Sigmoid colon (tissue), 7 donors: ENCODE measurements around the gene INVS. TPM values are rescaled to one million over a fixed set of nuclear protein-coding genes. Genes with fewer than 3 reads are reported as not detected.
"Not testable (repeated sequence)": the region's sequence is repeated elsewhere in the genome, so short reads cannot be mapped to it uniquely, and the experiment has no call there.

Source experiments
- DNase-seq: peaks from one replicate; pipeline ENCODE4 v3.0.0-alpha.2; 2019
- H3K27ac ChIP-seq, 4 donors: fragments of 200-600 bp; sonication (generic); one replicate each; pipeline ENCODE4 v1.5.1; 2016 to 2019; ENCODE audit warnings: mild to moderate bottlenecking in 1 of 4
- H3K27me3 ChIP-seq, 3 donors: fragments of 200-600 bp; sonication (generic); one replicate each; pipeline ENCODE4 v1.5.1; 2019; ENCODE audit warnings: mild to moderate bottlenecking in 1 of 3
- H3K36me3 ChIP-seq, 4 donors: fragments of 200-600 bp; sonication (generic); one replicate each; pipeline ENCODE4 v1.5.1; 2016 to 2019
- H3K4me1 ChIP-seq, 4 donors: fragments of 200-600 bp; sonication (generic); one replicate each; pipeline ENCODE4 v1.5.1; 2017 to 2019
- H3K4me3 ChIP-seq, 4 donors: fragments of 200-600 bp; sonication (generic); one replicate each; pipeline ENCODE4 v1.5.1; 2017 to 2019; ENCODE audit warnings: mild to moderate bottlenecking in 2 of 4, moderate library complexity in 1 of 4
- H3K9me3 ChIP-seq, 4 donors: fragments of 200-600 bp in 3 of 4; sonication (generic) in 3 of 4; one replicate each; pipeline versions ENCODE4 v1.5.1 to v1.6.1; 2013 to 2019
- EP300 ChIP-seq, 4 donors: sonication (generic); formaldehyde crosslinking; IDR thresholded peaks; one replicate each; pipeline ENCODE4 v1.6.1; 2017; ENCODE audit warnings: antibody characterized with exemption in 4 of 4
- POLR2A ChIP-seq, 2 donors: fragments of 450-650 bp; IDR thresholded peaks; one replicate each; pipeline ENCODE4 v1.6.1; 2016; ENCODE audit warnings: antibody characterized with exemption in 2 of 2, mild to moderate bottlenecking in 2 of 2, moderate library complexity in 2 of 2
- POLR2AphosphoS5 ChIP-seq, 4 donors: sonication (generic); formaldehyde crosslinking; IDR thresholded peaks; one replicate each; pipeline ENCODE4 v1.6.1; 2017; ENCODE audit warnings: antibody characterized with exemption in 4 of 4
- WGBS, 2 donors: extraction: QIAGEN DNeasy Blood & Tissue Kit; methylation state at CpG; one replicate each; pipeline ENCODE4 v1.1.7; 2013; 5-methylcytosine and 5-hydroxymethylcytosine counted together
- intact Hi-C: fragments of 100-400 bp; cut with DNase I; formaldehyde crosslinking; loops from one replicate; pipeline ENCODE4 v1.15.1; 2023
- polyA plus RNA-seq, 3 donors: library from polyadenylated mRNA; stranded (reverse); fragments of 200-250 nt; gene quantifications; one replicate each; pipeline ENCODE4 v1.2.3, GENCODE V29; 2013
- total RNA-seq, 4 donors: library from RNA; depleted of rRNA; stranded (reverse); fragments of >200 nt; gene quantifications; one replicate each; pipeline ENCODE4 v1.1.0, GENCODE V29; 2016
- TF ChIP-seq, protein P1 (sequence below), 4 experiments: fragments of 450-650 bp in 3 of 4; fragments of 200-600 bp in 1 of 4; IDR thresholded peaks; one replicate each; pipeline ENCODE4 v1.5.1; 2016 to 2019; ENCODE audit warnings: antibody characterized with exemption in 4 of 4, mild to moderate bottlenecking in 3 of 4, moderate library complexity in 2 of 4
- donor health status: healthy with polysubstance abuse.
- donor health status: Bipolar disorder and iron deficiency.
- donor health status: healthy.

Gene INVS
- total and polyA plus RNA-seq, 7 donors = 1.2 to 41.3 (median 27.4) TPM

DNA sequence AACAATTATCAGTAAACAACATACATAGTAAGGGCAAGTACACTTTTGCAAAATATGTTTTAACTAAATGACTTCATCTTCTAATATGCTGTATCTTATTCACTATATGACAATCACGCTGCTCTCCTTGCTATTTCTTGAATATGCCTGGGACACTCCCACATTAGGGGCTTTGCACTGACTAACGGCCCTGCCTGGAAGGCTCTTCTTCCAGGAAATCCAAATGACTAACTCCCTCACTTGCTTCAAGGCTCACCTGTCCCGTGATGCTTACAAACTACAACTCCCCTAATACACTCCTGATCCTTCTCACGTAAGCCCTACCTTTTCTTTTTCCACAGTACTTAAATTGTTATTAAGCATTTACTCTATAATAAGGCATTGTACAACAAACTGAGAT lies 10.8 kb upstream of the INVS start:
- TF ChIP-seq POLR2AphosphoS5 (IDR thresholded peaks at IDR 0.05) (no peak), EP300 (IDR thresholded peaks at IDR 0.05) (no peak), POLR2A (IDR thresholded peaks at IDR 0.05) (no peak)
- TF ChIP-seq, protein P1, sequence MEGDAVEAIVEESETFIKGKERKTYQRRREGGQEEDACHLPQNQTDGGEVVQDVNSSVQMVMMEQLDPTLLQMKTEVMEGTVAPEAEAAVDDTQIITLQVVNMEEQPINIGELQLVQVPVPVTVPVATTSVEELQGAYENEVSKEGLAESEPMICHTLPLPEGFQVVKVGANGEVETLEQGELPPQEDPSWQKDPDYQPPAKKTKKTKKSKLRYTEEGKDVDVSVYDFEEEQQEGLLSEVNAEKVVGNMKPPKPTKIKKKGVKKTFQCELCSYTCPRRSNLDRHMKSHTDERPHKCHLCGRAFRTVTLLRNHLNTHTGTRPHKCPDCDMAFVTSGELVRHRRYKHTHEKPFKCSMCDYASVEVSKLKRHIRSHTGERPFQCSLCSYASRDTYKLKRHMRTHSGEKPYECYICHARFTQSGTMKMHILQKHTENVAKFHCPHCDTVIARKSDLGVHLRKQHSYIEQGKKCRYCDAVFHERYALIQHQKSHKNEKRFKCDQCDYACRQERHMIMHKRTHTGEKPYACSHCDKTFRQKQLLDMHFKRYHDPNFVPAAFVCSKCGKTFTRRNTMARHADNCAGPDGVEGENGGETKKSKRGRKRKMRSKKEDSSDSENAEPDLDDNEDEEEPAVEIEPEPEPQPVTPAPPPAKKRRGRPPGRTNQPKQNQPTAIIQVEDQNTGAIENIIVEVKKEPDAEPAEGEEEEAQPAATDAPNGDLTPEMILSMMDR (IDR thresholded peaks at IDR 0.05) = no peak
- Histone ChIP-seq H3K27ac (no peak overlapping the region), H3K4me1 (peaks cover 0 to 12% (median 6%) of the 10 kb centered on the region in 4 donors), H3K9me3 (no peaks in the 10 kb centered on the region), H3K4me3 (no peak overlapping the region), H3K27me3 (no peaks in the 10 kb centered on the region), H3K36me3 (no peaks in the 10 kb centered on the region)
- intact Hi-C loops = no loop called here
- DNase-seq = no peak
- WGBS, 2 donors = 81 to 86% methylated on average over 4 of the region's 4 CpGs

DNA sequence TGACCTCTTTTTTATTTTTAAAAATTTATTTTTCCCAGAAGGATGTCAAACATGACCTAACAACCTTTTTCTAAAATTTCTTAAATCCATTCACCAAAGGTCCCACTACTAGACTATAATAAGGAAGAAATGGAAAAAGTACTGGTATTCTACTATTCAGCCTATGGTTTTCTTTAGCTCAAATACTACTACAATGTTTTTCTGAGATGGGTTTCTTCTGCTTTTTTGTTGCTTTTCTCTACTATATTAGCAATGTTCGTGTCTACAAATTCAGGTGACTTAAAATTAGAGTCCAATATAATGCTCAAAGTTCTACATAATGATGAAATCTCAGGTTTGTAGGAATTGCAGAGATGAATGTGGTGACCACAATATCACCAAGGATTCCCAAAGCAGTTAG lies 8.2 kb upstream of the INVS start:
- H3K27ac ChIP-seq = no peak overlapping the region
- H3K4me3 ChIP-seq = no peak overlapping the region
- DNase-seq = no peak
- no peaks in the 10 kb centered on the region for H3K36me3 ChIP-seq
- H3K27me3 ChIP-seq = no peaks in the 10 kb centered on the region
- H3K4me1 ChIP-seq = peaks cover 0 to 4% (median under 1%) of the 10 kb centered on the region in 4 donors
- intact Hi-C loops = no loop called here
- no peaks in the 10 kb centered on the region for H3K9me3 ChIP-seq
- WGBS, 2 donors = 92 to 95% methylated on average over 1 of the region's 1 CpG
- TF ChIP-seq POLR2A (IDR thresholded peaks at IDR 0.05) (no peak), EP300 (IDR thresholded peaks at IDR 0.05) (no peak), POLR2AphosphoS5 (IDR thresholded peaks at IDR 0.05) (no peak)
- TF ChIP-seq, protein P1 (IDR thresholded peaks at IDR 0.05) = no peak

DNA sequence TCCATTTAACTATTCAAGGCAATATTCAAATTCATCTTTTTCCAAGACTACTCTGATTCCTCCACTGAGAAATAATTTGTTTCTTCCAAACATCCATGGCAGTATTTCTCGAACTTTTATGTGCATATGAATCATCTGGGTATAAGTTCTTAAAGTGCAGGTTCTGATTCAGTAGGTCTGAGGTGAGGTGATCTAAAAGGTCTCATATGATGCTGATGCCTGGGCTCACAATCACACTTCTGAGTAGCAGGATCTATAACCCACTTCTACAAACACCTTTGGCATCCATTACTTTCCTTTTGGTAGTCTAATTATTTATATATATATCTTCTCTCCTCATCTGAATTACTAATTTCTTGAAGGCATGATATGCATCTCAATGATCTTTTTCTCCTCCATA lies 7.4 kb upstream of the INVS start:
- 71 to 85% methylated on average over 1 of the region's 1 CpG for WGBS, 2 donors
- H3K4me1 ChIP-seq = peaks cover 0 to 8% (median 2%) of the 10 kb centered on the region in 4 donors
- no peak overlapping the region for H3K4me3 ChIP-seq
- intact Hi-C loops = no loop called here
- no peak overlapping the region for H3K27ac ChIP-seq
- no peaks in the 10 kb centered on the region for H3K9me3 ChIP-seq
- no peaks in the 10 kb centered on the region for H3K36me3 ChIP-seq
- no peaks in the 10 kb centered on the region for H3K27me3 ChIP-seq
- TF ChIP-seq POLR2AphosphoS5 (IDR thresholded peaks at IDR 0.05) = no peak
- no peak for TF ChIP-seq POLR2A (IDR thresholded peaks at IDR 0.05)
- TF ChIP-seq, protein P1 (IDR thresholded peaks at IDR 0.05) = no peak
- no peak for TF ChIP-seq EP300 (IDR thresholded peaks at IDR 0.05)
- DNase-seq = no peak

DNA sequence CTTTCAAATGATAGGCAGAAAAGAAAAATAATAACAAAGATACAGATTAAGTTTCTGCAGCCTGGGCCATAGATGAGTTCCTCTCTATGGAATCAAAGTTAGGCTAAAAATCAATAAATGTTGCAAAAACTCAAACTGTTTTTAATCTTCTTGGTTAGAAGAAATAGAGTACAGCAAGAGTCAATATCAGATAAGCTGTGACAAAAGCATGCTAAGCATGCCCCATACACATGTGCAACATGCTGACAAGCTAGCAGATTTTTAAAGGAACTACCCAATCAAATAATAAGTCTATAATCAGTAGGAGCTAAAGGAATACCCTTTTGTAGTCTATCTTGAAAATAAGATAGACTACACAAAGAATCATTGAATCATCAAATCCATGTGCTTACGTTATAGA lies 7.0 kb upstream of the INVS start:
- Histone ChIP-seq H3K9me3 (no peaks in the 10 kb centered on the region), H3K27ac (no peak overlapping the region), H3K36me3 (no peaks in the 10 kb centered on the region), H3K4me1 (peaks cover 0 to 12% (median 4%) of the 10 kb centered on the region in 4 donors), H3K4me3 (no peak overlapping the region), H3K27me3 (no peaks in the 10 kb centered on the region)
- WGBS, 2 donors = 85 to 97% methylated on average over 1 of the region's 1 CpG
- TF ChIP-seq POLR2A (IDR thresholded peaks at IDR 0.05) (no peak), POLR2AphosphoS5 (IDR thresholded peaks at IDR 0.05) (no peak), EP300 (IDR thresholded peaks at IDR 0.05) (no peak)
- TF ChIP-seq, protein P1 (IDR thresholded peaks at IDR 0.05) = no peak
- no peak for DNase-seq
- intact Hi-C loops = no loop called here

DNA sequence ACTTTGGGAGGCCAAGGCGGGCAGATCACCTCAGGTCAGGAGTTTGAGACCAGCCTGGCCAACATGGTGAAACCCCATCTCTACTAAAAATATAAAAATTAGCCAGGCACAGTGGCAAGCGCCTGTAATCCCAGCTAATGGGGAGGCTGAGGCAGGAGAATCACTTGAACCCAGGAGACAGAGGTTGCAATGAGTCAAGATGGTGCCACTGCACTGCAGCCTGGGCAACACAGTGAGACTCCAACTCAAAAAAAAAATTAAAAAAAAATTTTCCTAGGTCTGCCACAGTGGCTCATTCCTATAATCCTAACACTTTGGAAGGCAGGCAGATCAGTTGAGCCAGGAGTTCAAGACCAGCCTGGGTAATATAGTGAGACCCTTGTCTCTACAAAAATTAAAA lies 4.6 kb upstream of the INVS start:
- DNase-seq, H3K27ac ChIP-seq, H3K4me3 ChIP-seq, H3K27me3 ChIP-seq, H3K9me3 ChIP-seq, intact Hi-C loops, H3K36me3 ChIP-seq: not testable (repeated sequence)
- WGBS, 2 donors = 96 to 97% methylated on average over 2 of the region's 2 CpGs
- H3K4me1 ChIP-seq = peaks cover 0 to 23% (median 13%) of the 10 kb centered on the region in 4 donors
